GM18526 (cell line): ENCODE measurements around the gene GORASP2.

Experiments used
- POLR2A ChIP-seq: IDR thresholded peaks from 3 replicates; pipeline ENCODE4 v1.6.1; 2011; ENCODE audit not compliant: insufficient read length; ENCODE audit errors: extremely low read depth

GORASP2 gene

GRCh38 chr2:170940066-170940465, 11.0 kb downstream of the GORASP2 start:
- TF ChIP-seq POLR2A: no peak

- no peak for TF ChIP-seq POLR2A
Measured at GRCh38 chr2:170942615-170943014, 13.6 kb downstream of the GORASP2 start.

- no peak for TF ChIP-seq POLR2A
Measured at GRCh38 chr2:170943041-170943440, 14.0 kb downstream of the GORASP2 start.

- no peak for TF ChIP-seq POLR2A
Measured at GRCh38 chr2:170943596-170943995, 14.5 kb downstream of the GORASP2 start.

GRCh38 chr2:170944545-170944944, 15.5 kb downstream of the GORASP2 start:
- no peak for TF ChIP-seq POLR2A

GRCh38 chr2:170949415-170949814, 20.4 kb downstream of the GORASP2 start:
- TF ChIP-seq POLR2A: no peak

GRCh38 chr2:170950221-170950761, 21.2 kb downstream of the GORASP2 start:
- TF ChIP-seq POLR2A: no peak

GRCh38 chr2:170953941-170954340, 24.9 kb downstream of the GORASP2 start:
- TF ChIP-seq POLR2A: no peak

- no peak for TF ChIP-seq POLR2A
Measured at GRCh38 chr2:170963386-170963785, 34.3 kb downstream of the GORASP2 start.

GRCh38 chr2:170965446-170966225, 36.6 kb downstream of the GORASP2 start:
- TF ChIP-seq POLR2A: no peak

- no peak for TF ChIP-seq POLR2A
Measured at GRCh38 chr2:170966648-170967396, 37.8 kb downstream of the GORASP2 start.

GRCh38 chr2:170967553-170967952, 38.5 kb downstream of the GORASP2 start:
- no peak for TF ChIP-seq POLR2A

GRCh38 chr2:170968205-170969003, 39.4 kb downstream of the GORASP2 start:
- TF ChIP-seq POLR2A: no peak

GRCh38 chr2:170969030-170969429, 40.0 kb downstream of the GORASP2 start:
- no peak for TF ChIP-seq POLR2A

- TF ChIP-seq POLR2A: no peak
Measured at GRCh38 chr2:170969872-170970496, 40.9 kb downstream of the GORASP2 start.
